ENCODE data around the gene GATA2.

Gene GATA2

GRCh38 chr3:128501431-128501830 lies 8.4 kb upstream of the GATA2 start:
- DNase-seq: no peak

GRCh38 chr3:128500556-128500955 lies 7.6 kb upstream of the GATA2 start:
- no peak for DNase-seq

- no peak for DNase-seq
These were observed 6.8 kb upstream of the GATA2 start for GRCh38 chr3:128499724-128500275.

DNA sequence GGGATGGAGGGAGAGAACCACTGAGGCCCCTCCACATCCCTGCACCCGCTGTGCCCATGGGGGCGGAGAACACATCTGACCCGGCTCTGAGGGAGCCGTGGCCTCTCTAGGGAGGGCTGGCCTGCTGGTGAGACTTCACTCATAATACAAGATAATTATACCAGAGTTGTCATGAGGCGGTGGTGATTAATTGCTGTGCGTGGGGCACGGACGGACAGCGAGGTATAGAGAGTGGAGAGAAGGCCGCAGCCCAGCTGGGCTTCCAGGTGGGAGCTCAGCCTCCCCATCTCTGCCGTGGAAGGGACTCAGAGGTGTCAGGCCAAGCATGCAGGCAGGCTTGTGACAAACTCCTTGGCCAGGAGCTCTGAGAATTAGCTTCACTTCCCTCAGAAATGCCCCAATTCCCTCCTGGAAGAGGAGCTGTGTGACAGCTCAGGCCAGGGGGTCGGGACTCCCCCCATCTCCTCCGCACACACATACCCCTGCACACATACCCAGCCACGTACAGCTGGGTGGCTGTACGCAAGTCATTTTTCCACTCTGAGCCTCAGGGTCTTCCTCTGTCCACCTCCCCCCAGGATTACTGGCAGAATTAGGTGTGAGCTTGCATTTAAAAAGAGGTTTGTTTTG lies 6.0 kb upstream of the GATA2 start:
- DNase-seq: no peak

DNA sequence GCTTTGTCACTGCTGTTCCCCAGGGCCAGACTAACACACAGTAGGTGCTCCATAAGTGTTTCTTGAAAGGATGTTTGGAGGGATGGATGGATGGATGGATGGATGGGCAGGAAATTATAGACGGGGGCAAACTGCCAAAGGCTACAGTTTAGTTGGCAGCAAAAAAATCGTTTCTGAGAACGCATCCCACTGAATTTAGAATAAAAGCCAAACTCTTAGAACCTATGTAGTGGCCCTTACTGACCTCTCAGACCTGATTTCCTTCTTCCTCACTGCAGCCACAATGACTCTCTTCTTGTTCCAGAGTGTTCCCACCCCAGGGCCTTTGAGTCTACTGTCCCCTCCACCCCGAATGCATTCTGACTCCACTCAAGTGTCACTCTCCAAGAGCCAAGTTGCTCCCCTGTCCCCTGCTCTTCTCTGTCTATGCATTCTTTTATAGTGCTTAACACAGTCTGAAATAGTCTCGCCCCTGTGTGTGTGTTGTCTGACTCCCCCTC lies 5.2 kb upstream of the GATA2 start:
- no peak for DNase-seq

DNA sequence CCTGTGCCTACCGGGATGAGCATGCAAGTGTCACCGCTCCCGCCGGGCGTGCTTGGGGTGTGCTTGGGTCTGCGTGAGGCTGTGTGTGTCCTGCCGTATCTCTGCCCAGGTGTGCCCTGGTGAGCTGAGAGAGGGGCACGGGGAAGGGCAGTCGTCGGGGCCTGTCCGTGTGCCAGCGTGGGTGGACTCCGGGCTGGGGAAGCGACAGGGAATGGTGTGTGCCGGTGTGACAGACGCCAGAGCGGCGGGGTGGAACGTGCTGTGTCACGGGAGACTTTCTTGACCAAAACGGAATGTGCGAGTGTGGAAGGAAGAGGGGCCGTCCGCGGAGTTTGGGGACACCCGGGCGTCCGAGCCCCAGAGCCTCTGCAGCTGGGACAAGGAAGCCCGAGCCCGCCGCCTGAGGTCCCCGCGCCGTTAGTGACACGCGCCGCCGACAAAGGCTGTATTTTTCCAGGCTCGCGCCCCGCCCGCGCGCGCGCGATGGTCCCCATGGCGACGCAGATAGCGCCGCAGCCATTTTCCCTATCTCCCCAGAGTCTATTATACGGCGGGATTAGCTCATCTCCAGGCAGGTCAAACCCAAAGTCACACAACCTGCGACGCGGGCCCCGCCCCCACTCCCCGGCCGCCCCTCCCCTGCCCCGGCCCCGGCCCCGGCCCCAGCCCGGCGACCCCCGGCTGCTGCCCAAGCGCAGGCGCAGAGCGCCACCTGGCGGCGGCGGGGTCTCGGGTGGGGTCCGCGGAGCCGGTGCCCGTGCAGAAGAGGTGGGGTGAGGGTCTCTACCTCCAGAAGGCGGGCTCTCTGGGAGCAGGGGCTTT lies 4.5 kb upstream of the GATA2 start:
- peak; percentile 25 to 76 (median 50) for DNase-seq

DNA sequence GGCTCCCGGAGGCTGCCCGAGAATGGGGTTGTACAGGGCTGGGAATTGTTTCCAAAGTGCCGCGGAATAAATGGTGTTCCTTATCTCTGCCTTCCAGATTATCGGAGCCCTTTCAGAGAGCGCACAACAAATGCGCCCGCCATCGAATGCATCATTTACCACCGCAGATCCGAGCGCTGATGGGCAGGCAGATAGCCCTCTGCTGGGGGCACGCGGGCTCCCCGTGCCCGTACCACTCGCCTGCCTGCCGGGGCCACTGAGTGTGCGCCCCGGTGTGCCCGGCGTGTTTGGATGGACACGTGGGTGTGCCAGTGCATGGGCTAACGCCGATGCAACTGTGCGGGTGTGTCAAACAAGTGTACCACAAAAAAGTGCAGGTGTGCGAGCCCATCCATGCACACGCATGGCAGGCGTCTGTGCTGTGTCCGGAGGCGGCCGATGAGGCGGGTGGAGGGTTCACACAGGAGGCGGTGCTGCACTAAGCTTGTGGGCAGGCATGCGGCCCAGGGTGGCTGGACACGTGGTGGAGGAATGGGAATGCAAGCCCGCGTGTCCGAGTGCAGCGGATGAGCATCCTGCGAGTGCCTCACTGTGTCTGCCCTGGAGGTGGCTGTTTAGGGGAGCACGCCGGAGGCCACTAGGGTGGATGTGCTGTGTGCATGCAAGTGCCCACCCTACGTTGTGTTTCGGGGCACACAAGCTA lies 3.8 kb upstream of the GATA2 start:
- no peak for DNase-seq

DNA sequence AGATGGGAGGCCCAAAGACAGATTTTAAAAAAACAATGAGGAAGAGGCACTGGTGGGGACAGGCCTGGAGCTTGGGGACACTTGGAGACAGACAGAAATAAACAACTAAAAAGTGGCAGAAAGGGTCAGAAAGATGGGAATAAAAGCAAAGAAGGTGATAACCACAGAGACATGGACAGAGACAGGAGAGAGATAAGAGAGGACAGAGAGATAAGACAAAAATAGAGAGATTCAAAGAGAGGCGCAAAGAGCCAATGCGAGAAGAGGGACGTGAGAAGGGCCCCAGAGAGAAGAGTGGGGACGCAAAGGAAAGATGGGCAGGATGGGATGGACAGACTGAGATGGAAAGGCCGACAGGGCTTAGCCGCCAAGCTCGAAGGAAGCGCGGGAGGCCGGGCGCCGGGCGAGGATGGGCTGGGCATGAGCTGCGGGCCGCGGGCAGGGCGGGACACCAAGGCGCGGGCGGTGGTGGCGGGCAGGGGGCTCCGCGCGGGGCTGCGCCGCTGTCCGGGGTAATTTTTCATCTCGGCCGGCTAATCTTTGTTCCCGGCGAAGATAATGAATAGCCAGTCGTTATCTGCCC lies 3.1 kb upstream of the GATA2 start:
- DNase-seq: no peak

GRCh38 chr3:128495435-128495970 lies 2.5 kb upstream of the GATA2 start:
- no peak for DNase-seq

- DNase-seq: no peak
These were observed 1.3 kb upstream of the GATA2 start for GRCh38 chr3:128494367-128494650.

DNA sequence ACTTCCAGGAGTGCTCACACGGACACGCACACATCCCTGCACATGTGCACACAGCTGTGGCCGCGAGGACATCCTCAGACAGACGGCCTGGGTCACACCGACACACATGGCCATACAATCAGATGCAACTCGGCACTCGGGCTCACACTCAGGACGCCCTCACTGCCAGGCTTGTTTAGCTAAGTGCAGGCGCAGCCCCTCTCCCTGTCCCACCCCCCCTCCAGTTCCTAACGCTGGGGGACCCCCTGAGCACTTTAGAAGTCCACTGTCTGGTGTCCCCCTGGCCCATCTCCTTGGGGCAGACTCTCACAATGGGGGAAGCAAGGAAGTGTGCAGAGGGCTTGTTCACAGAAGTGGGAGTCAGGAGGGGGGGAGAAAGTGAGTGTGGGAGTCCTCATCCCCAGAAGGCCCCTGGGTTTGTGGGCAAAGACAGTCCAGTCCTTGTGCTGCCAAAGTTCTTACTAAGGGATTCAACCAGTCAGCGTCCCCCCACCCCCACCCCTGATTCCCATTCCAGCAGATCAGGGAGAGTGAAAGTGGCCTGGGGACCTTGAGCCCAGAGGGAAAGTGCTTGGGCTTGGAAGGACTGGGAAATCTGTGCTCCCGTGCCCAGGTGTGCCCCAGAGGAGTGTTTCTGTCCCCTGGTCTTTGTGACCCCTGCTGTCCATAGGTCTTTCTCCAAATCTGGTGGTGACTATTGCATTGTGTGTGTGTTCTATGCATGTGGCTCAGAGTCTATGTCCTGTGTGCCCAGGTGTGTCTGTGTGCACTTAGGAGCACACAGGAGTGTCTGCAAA lies 767 bp upstream of the GATA2 start:
- DNase-seq: no peak

GRCh38 chr3:128491941-128492670 lies 895 bp downstream of the GATA2 start:
- no peak for DNase-seq

DNA sequence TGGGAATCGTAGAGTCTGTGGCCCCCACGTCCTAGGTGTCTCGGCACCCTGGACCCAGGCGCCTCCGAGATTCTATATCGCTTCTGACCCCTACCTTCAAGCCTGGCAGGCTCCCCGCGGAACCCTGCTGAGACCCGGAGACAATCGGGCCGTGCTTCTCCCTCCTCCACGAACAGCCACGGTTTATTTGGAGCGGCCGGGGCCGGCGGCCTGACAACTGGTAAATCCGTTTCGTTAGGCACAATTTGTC lies 1.4 kb downstream of the GATA2 start:
- DNase-seq: no peak

GRCh38 chr3:128490915-128491690 lies 1.9 kb downstream of the GATA2 start:
- no peak for DNase-seq

DNA sequence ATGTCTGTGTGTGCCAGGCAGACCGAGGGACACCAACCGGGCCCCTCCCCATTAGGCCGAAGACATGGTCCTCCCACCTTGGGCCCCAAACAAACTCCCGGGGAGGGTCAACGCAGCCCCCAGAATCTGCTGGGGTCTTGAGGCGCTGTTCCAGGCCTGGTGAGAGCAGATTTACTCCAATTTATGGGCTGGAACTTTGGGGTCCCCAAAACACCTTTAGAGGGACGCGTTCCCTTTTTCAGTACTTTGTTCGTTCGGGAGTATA lies 2.4 kb downstream of the GATA2 start:
- no peak for DNase-seq

- DNase-seq: no peak
These were observed 2.9 kb downstream of the GATA2 start for GRCh38 chr3:128489927-128490649.

GRCh38 chr3:128489674-128489926 lies 3.4 kb downstream of the GATA2 start:
- no peak for DNase-seq

DNA sequence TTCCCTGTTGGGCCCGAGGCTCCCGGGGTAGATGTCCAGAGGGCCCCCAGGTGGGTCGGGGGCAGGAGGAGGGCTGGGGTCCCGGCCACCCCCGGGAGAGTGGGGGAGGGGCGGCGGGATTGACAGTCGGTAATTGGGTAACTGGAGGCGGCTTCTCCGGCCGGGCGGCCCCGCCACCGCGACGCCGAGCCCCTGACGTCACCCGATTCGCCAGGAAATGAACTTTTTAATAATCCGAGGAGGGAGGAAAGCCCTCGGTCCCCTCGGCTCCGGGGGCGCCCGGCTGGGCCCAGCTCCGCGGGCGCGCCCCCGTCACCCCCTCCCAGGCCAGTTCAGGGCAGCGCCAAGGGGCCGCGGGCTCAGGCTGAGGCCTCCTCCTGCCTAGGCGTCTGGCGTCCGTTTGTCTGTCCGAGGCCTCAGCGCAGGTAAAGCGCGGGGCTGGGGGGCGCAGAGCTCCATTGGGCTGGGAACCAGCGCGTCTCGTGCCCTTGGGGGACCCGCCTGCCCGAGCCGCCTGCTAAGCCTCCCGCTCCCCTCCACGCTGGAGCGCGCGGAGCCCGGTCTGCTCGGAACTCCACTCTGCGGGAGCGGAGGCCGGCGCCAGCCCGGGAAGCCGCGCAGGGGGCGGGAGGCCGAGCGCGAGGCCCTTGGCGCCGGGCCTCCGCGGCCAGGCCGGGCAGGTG lies 3.9 kb downstream of the GATA2 start:
- DNase-seq: peak in 1 of 5 experiments; percentile 33

GRCh38 chr3:128488636-128488990 lies 4.4 kb downstream of the GATA2 start:
- no peak for DNase-seq
